Measurements from ENCODE around the gene CSF2RB. TPM values are rescaled to one million over a fixed set of nuclear protein-coding genes. Genes with fewer than 3 reads are reported as not detected.

CSF2RB gene
- total RNA-seq, 1 experiment from 2014 or later: not detected

DNA sequence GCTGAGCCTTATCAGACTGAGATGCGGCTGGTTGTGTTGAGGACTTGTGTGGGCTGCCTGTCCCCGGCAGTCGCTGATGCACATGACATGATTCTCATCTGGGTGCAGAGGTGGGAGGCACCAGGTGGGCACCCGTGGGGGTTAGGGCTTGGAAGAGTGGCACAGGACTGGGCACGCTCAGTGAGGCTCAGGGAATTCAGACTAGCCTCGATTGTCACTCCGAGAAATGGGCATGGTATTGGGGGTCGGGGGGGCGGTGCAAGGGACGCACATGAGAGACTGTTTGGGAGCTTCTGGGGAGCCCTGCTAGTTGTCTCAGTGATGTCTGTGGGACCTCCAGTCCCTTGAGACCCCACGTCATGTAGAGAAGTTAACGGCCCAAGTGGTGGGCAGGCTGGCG lies 25.5 kb downstream of the CSF2RB start:
- TF ChIP-seq EZH2 (IDR thresholded peaks at IDR 0.05; ENCODE audit: low read depth): no peak
- TF ChIP-seq, protein P1, sequence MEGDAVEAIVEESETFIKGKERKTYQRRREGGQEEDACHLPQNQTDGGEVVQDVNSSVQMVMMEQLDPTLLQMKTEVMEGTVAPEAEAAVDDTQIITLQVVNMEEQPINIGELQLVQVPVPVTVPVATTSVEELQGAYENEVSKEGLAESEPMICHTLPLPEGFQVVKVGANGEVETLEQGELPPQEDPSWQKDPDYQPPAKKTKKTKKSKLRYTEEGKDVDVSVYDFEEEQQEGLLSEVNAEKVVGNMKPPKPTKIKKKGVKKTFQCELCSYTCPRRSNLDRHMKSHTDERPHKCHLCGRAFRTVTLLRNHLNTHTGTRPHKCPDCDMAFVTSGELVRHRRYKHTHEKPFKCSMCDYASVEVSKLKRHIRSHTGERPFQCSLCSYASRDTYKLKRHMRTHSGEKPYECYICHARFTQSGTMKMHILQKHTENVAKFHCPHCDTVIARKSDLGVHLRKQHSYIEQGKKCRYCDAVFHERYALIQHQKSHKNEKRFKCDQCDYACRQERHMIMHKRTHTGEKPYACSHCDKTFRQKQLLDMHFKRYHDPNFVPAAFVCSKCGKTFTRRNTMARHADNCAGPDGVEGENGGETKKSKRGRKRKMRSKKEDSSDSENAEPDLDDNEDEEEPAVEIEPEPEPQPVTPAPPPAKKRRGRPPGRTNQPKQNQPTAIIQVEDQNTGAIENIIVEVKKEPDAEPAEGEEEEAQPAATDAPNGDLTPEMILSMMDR (conservative IDR thresholded peaks at IDR 0.05): no peak
- Histone ChIP-seq H3F3A (ENCODE audit: insufficient read depth, low read depth) (no peaks in the 10 kb centered on the region), H3K9me3 (ENCODE audit: insufficient read depth, low read depth) (no peaks in the 10 kb centered on the region), H3K36me3 (ENCODE audit: low read depth) (no peaks in the 10 kb centered on the region), H3K4me1 (replicated peaks; ENCODE audit: insufficient read depth) (no peaks in the 10 kb centered on the region), H3K4me2 (no peak overlapping the region), H3K4me3 (no peak overlapping the region), H4K20me1 (ENCODE audit: insufficient read depth) (no peaks in the 10 kb centered on the region), H3K27me3 (ENCODE audit: insufficient read depth, low read depth) (no peaks in the 10 kb centered on the region), H3K79me2 (ENCODE audit: low read depth) (no peaks in the 10 kb centered on the region), H3K9me2 (ENCODE audit: insufficient read depth) (no peaks in the 10 kb centered on the region), H3K27ac (no peak overlapping the region), H2AFZ (no peak overlapping the region)
- ChIA-PET CTCF (no interaction called here), POLR2A (ENCODE audit: unreplicated experiment) (no interaction called here)
- intact Hi-C loops (cut with micrococcal nuclease; ENCODE audit: unreplicated experiment): no loop called here
- no peak for DNase-seq
- no TSS peak for BruUV-seq (replicated peaks)

- Histone ChIP-seq H3F3A (ENCODE audit: insufficient read depth, low read depth) (no peaks in the 10 kb centered on the region), H3K4me2 (no peak overlapping the region), H3K4me1 (replicated peaks; ENCODE audit: insufficient read depth) (no peaks in the 10 kb centered on the region), H3K9me3 (ENCODE audit: insufficient read depth, low read depth) (no peaks in the 10 kb centered on the region), H3K36me3 (ENCODE audit: low read depth) (no peaks in the 10 kb centered on the region), H3K27ac (no peak overlapping the region), H3K27me3 (ENCODE audit: insufficient read depth, low read depth) (no peaks in the 10 kb centered on the region), H3K4me3 (no peak overlapping the region), H3K79me2 (ENCODE audit: low read depth) (no peaks in the 10 kb centered on the region), H3K9me2 (ENCODE audit: insufficient read depth) (no peaks in the 10 kb centered on the region), H2AFZ (no peak overlapping the region), H4K20me1 (ENCODE audit: insufficient read depth) (no peaks in the 10 kb centered on the region)
- ChIA-PET POLR2A (ENCODE audit: unreplicated experiment) (no interaction called here), CTCF (no interaction called here)
- TF ChIP-seq EZH2 (IDR thresholded peaks at IDR 0.05; ENCODE audit: low read depth): no peak
- TF ChIP-seq, protein P1 (conservative IDR thresholded peaks at IDR 0.05): no peak
- intact Hi-C loops (cut with micrococcal nuclease; ENCODE audit: unreplicated experiment): no loop called here
- DNase-seq: no peak
- BruUV-seq (replicated peaks): no TSS peak
Observed at GRCh38 chr22:36940676-36941075, 27.2 kb downstream of the CSF2RB start.

GRCh38 chr22:36942556-36942955 lies 29.1 kb downstream of the CSF2RB start:
- no peaks in the 10 kb centered on the region for H3F3A ChIP-seq (ENCODE audit: insufficient read depth, low read depth)
- TF ChIP-seq, protein P1 (conservative IDR thresholded peaks at IDR 0.05): no peak
- POLR2A ChIA-PET (ENCODE audit: unreplicated experiment): no interaction called here
- no peak overlapping the region for H3K27ac ChIP-seq
- no peaks in the 10 kb centered on the region for H3K9me2 ChIP-seq (ENCODE audit: insufficient read depth)
- no peak overlapping the region for H2AFZ ChIP-seq
- H3K36me3 ChIP-seq (ENCODE audit: low read depth): no peaks in the 10 kb centered on the region
- no peak for DNase-seq
- H3K27me3 ChIP-seq (ENCODE audit: insufficient read depth, low read depth): no peaks in the 10 kb centered on the region
- H3K9me3 ChIP-seq (ENCODE audit: insufficient read depth, low read depth): no peaks in the 10 kb centered on the region
- H3K4me3 ChIP-seq: no peak overlapping the region
- CTCF ChIA-PET: no interaction called here
- no peaks in the 10 kb centered on the region for H3K79me2 ChIP-seq (ENCODE audit: low read depth)
- H3K4me1 ChIP-seq (replicated peaks; ENCODE audit: insufficient read depth): no peaks in the 10 kb centered on the region
- BruUV-seq (replicated peaks): no TSS peak
- H4K20me1 ChIP-seq (ENCODE audit: insufficient read depth): no peaks in the 10 kb centered on the region
- H3K4me2 ChIP-seq: no peak overlapping the region
- intact Hi-C loops (cut with micrococcal nuclease; ENCODE audit: unreplicated experiment): no loop called here
